ENCODE data around the gene HTD2. TPM values are rescaled to one million over a fixed set of nuclear protein-coding genes. Genes with fewer than 3 reads are reported as not detected.

HTD2 gene
- total RNA-seq, 1 donor from 2014 or later: 7.3 TPM

- no peak overlapping the region for H3K4me3 ChIP-seq (ENCODE audit: low read depth, low read length)
- DNase-seq (ENCODE audit: low read depth): no peak
- TF ChIP-seq, protein P1, sequence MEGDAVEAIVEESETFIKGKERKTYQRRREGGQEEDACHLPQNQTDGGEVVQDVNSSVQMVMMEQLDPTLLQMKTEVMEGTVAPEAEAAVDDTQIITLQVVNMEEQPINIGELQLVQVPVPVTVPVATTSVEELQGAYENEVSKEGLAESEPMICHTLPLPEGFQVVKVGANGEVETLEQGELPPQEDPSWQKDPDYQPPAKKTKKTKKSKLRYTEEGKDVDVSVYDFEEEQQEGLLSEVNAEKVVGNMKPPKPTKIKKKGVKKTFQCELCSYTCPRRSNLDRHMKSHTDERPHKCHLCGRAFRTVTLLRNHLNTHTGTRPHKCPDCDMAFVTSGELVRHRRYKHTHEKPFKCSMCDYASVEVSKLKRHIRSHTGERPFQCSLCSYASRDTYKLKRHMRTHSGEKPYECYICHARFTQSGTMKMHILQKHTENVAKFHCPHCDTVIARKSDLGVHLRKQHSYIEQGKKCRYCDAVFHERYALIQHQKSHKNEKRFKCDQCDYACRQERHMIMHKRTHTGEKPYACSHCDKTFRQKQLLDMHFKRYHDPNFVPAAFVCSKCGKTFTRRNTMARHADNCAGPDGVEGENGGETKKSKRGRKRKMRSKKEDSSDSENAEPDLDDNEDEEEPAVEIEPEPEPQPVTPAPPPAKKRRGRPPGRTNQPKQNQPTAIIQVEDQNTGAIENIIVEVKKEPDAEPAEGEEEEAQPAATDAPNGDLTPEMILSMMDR (conservative IDR thresholded peaks at IDR 0.05; ENCODE audit: low read depth, low read length): no peak
Measured at GRCh38 chr3:58341376-58341775, 35.1 kb downstream of the HTD2 start.

DNA sequence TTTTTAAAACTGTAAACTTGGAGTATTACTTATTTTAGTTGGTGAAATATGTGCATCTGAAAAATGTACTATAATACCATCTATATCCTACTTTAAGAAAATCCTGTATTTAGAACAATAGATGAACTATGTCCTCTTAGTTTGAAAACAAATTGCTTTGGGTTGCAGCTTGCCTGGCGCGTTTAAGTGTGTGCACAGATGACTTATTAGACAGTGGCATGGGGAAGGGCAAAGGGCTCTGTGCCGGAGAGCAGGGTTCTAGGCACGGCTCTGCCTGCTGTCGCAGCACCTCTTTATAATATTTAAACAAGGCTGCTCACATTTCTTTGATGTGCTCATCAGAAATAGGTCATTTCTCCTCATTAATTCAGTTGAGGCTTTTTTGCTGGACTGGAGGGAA, 36.4 kb downstream of the HTD2 start:
- DNase-seq (ENCODE audit: low read depth): no peak
- TF ChIP-seq, protein P1 (conservative IDR thresholded peaks at IDR 0.05; ENCODE audit: low read depth, low read length): no peak
- no peak overlapping the region for H3K4me3 ChIP-seq (ENCODE audit: low read depth, low read length)

DNA sequence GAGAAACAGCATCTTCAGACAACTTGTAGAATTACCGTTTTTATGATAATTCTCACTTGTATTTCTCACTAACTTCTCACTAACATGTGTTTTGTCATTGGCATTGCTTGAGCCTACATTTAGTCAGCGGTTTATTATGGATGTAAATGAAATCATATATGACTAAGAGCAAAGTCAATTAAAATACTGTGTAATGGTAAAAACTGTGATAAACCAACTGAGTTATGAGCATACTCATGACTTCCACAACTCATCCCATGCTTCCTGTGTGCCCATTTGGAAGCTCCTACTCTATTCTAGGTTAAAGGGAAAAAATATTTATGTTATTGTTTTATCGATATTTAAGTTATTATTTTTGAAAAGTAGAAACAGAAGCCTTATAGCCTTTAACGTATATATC, 39.1 kb downstream of the HTD2 start:
- DNase-seq (ENCODE audit: low read depth): no peak
- no peak overlapping the region for H3K4me3 ChIP-seq (ENCODE audit: low read depth, low read length)
- TF ChIP-seq, protein P1 (conservative IDR thresholded peaks at IDR 0.05; ENCODE audit: low read depth, low read length): no peak

- TF ChIP-seq, protein P1 (conservative IDR thresholded peaks at IDR 0.05; ENCODE audit: low read depth, low read length): no peak
- no peak for DNase-seq (ENCODE audit: low read depth)
- no peak overlapping the region for H3K4me3 ChIP-seq (ENCODE audit: low read depth, low read length)
Measured at GRCh38 chr3:58346368-58346767, 40.0 kb downstream of the HTD2 start.

- H3K4me3 ChIP-seq (ENCODE audit: low read depth, low read length): no peak overlapping the region
- TF ChIP-seq, protein P1 (conservative IDR thresholded peaks at IDR 0.05; ENCODE audit: low read depth, low read length): no peak
- DNase-seq (ENCODE audit: low read depth): no peak
Measured at GRCh38 chr3:58347984-58348383, 41.7 kb downstream of the HTD2 start.

DNA sequence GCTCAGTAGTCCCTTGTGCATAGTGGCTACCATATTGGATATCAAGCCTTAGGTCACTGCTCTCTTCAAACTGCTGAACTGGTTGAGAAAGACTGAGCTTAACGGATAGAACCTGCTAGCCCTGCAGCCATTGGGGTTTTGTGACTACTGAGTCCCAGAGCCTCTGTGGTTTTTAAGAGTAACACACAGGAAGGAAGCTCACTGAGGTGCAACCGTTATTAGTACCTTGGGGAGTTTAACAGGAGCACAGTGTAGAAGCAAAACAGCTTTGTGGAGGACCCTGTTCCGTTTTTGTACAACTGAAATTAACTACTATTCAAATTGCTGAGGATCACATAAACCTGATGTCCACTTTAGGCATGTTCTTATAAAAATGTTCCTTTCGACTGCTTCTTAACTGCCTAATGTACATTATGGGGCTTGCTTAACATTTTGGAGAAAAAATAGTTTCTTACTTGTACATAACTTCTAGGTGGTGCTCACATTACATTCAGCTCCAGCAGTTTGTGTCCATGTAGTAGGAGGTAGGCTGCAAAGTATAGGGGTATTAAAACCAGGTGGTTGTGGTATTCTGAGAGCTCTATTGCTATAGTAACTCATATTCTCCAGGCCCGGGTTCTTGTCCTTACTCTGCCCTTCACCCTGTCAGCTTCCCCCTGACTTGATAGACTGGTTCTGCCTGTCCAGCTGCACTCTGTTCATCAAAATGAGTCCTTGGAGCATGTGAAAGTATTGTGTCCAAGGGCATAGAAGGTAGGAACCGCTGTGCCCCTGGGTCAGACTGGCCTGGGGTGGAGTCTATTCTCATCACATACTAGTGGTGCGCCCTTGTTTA, 43.7 kb downstream of the HTD2 start:
- DNase-seq (ENCODE audit: low read depth): no peak

More for the DNA sequence above, 43.7 kb downstream of the HTD2 start:
- no peak overlapping the region for H3K4me3 ChIP-seq (ENCODE audit: low read depth, low read length)
- TF ChIP-seq, protein P1 (conservative IDR thresholded peaks at IDR 0.05; ENCODE audit: low read depth, low read length): no peak
